Gastrocnemius medialis (tissue), 4 donors: ENCODE results near the gene SFI1.

Source experiments
- CTCF ChIP-seq, 5 experiments: fragments of 450-650 bp in 3 of 5; fragments of 200-600 bp in 2 of 5; sonication (generic) in 2 of 5; IDR thresholded peaks in 4 of 5; conservative IDR thresholded peaks in 1 of 5; 1 replicate in 4 of 5; 2 replicates in 1 of 5; pipeline ENCODE4 v1.5.1; 2016 to 2019; ENCODE audit warnings: antibody characterized with exemption in 5 of 5, mild to moderate bottlenecking in 3 of 5, moderate library complexity in 3 of 5
- POLR2A ChIP-seq, 2 donors: fragments of 450-650 bp; IDR thresholded peaks; one replicate each; pipeline ENCODE4 v1.6.1; 2017; ENCODE audit warnings: antibody characterized with exemption in 2 of 2, mild to moderate bottlenecking in 2 of 2, moderate library complexity in 2 of 2

- no peak for TF ChIP-seq CTCF (IDR thresholded peaks at IDR 0.05 in 4 of 5, conservative IDR thresholded peaks at IDR 0.05 in 1 of 5)
- TF ChIP-seq POLR2A (IDR thresholded peaks at IDR 0.05): peak; percentile 69 to 73
Observed at GRCh38 chr22:31661851-31662667, 165.7 kb downstream of the SFI1 start, which contains the start of gene PISD.
